CD4-positive, alpha-beta T cell treated with Interleukin-2 at 100 ng/mL for 4 hours (primary cell): ENCODE data around the gene LARP1.
"Not testable (repeated sequence)": the region's sequence is repeated elsewhere in the genome, so short reads cannot be mapped to it uniquely, and the experiment has no call there.

Source experiments
- DNase-seq: peaks from one replicate; pipeline ENCODE4 v3.0.0-alpha.2; 2020; ENCODE audit warnings: low spot score

LARP1 gene

DNA sequence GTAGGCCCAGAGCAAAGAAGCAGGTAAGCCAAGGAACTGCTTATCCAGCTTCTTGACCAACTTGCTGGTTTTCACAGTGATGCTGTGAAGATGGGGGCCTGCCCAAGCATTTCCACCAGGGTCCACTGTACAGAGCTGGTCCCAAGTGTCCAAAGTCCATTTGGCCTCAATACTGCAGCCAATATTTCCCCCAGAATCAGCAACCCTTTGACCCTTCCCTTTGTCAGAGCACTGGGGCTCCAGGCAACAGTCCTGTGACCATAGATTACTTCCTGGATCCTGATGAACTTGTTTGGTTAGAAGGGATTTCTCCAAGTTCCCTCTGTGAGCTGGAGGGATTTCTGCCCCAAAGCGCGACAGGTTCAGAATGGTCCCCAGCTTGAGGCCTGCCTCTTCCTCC is 68.9 kb downstream of the LARP1 start:
- DNase-seq: no peak

DNA sequence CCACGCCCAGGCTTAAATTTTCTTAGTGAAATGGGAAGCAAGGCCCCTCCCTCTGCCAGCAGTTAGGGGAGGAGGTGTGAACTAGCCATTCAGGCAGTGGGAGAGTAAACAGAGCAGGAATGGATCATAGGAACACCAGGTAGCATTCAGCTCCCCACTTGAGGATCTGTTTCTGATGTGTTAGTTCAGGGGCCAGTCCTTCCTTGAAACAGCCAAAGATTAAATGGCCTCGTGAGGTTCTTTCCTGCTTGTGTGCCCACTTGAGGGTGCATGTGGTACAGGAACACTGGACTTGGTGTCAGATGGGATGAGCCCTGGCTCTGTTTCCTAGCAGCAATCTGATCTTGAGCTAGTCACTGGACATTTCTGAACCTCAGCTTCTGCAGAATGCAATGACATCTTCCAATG is 74.0 kb downstream of the LARP1 start:
- DNase-seq: no peak

DNA sequence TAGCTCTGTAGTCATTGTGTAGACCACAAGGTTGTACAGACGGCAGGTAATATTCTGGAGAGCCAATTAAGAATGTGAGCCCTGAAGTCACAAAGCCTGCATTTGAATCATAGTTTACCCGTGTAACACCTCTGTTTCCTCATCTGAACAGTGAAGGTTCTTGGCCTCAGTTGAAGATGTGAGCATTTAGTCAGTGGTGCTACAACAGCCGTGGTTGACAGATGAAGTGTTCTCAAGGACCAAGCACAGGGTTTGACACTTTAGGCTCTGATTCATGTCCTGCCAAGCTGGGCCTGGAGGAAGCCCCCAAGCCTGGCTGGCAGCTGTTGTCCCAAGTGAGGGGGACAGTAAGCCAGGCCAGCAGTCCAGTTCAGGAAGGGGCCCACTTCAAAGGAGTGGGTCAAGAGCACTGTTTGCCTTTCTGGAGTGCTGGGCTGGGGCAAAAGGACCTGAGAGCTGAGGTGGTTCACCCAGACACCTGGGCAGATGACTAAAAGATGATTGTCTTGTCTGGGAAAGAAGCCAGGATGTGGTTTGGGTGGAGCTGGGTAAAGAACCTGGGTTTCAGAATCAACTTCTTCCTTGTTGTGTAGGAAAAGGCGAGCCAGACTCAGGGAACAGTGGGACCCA is 74.5 kb downstream of the LARP1 start:
- DNase-seq: peak; percentile 64

DNA sequence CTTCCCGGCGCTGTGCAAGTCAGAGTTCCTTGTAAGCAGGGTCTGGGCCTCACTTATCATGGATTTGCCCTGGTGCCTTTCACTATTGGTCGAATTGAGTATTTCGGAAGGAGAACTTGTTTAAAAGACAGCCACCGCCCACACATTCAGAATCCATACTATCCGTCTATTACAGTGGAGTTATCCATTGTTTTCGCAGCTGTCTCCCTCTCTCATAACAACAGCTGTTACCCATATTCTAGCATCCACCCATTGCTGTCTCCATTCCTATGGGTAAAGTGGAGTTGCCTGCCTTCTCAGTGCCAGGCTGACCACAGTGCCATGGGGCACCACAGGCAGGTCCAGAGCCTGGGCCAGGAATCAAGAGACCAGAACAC is 75.0 kb downstream of the LARP1 start:
- no peak for DNase-seq

DNA sequence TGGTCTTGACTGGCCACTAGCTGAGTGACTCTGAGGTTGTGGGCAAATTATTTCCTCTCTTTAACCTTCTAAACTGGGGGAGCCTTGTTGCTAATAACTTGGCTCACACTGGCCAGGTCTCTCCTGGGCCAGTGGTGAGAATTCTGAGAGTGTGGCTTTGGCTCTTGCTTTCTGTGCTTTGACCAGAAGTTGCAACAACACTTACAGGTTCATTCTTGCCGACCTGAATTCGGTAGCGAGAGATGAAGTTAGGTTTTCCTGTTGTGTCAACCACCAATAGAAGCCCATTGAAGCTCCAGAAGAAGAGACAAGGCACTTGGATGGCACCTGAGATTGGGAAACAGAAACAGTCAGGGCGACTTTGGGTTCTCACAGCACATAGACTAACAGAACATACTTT is 75.4 kb downstream of the LARP1 start:
- no peak for DNase-seq

DNA sequence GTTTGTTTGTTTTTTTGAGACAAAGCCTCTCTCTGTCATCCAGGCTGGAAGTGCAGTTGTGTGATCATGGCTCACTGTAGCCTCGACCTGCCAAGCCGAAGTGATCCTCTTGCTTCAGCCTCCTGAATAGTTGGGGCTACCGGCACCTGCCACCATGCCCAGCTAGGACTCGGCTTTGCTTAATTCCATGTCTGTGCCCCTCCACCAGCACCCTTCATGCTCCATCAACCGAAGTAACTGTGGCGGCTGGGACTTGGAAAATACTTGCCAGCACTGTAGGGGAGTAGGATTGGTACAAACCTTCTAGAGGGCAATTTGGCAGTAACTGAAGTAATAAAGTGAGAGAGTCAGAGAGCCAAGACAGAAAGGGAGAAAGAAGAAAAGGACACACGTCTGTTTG is 76.3 kb downstream of the LARP1 start:
- DNase-seq: no peak

DNA sequence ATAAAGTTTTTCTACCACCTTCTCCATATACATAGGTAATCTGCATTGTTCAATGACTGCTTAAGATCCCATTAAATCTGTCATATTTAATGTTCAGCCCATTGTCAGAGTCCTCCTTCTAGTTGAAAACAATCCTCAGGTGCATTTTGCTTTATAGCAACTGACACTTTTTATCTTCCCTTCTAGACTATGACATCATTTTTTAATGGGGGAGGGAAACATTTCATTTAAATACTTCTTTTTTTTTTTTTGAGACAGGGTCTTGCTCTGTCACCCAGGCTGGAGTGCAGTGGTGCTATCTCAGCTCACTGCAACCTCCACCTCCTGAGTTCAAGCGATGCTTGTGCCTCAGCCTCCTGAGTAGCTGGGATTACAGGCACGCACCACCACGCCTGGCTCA is 77.6 kb downstream of the LARP1 start:
- DNase-seq: not testable (repeated sequence)

DNA sequence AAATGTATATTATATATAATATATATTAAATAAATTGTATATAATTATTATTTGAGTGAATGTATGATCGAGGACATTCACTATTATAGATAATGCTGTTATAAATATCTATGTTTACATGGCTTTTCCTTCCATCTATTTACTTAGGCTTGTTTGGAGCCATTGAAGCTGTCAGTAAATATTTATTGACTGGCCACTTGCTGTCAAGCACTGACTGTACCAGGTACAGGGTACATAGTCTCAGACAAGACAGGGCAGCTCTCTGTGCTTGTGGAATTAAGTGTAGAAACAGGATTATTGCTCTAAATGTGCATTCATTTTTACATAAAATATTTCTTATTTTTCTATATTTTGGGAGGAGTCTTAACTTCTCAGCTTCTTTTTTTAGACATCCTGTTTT is 78.9 kb downstream of the LARP1 start:
- no peak for DNase-seq

DNA sequence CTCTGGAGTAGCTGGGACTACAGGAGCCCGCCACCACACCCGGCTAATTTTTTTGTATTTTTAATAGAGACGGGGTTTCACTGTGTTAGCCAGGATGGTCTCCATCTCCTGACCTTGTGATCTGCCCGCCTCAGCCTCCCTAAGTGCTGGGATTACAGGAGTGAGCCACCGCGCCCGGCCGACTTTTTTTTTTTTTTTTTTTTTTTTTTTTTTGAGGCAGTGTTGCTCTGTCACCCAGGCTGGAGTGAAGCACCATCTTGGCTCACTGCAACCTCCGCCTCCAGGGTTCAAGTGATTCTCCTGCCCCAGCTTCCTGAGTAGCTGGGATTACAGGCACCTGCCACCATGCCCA is 80.5 kb downstream of the LARP1 start:
- not testable (repeated sequence) for DNase-seq

DNA sequence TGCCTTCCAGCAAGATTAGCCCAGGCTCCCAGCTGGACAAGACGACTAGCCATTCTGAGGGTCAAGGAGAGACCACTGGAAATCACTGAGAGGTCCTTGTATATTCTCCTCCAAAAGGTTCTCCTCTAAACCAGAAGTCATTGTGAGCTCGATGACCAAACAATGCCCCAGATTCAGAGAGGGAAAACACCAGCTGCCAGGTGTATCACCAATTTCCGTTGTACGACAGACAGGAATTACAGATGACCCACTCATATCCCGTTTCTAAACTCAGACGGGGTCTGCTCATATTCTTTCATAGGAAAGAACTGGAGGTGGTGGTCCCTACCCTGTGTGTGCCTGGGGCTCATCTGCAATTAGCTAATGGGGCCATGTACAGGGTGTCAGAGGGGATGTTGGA is 81.0 kb downstream of the LARP1 start:
- no peak for DNase-seq

DNA sequence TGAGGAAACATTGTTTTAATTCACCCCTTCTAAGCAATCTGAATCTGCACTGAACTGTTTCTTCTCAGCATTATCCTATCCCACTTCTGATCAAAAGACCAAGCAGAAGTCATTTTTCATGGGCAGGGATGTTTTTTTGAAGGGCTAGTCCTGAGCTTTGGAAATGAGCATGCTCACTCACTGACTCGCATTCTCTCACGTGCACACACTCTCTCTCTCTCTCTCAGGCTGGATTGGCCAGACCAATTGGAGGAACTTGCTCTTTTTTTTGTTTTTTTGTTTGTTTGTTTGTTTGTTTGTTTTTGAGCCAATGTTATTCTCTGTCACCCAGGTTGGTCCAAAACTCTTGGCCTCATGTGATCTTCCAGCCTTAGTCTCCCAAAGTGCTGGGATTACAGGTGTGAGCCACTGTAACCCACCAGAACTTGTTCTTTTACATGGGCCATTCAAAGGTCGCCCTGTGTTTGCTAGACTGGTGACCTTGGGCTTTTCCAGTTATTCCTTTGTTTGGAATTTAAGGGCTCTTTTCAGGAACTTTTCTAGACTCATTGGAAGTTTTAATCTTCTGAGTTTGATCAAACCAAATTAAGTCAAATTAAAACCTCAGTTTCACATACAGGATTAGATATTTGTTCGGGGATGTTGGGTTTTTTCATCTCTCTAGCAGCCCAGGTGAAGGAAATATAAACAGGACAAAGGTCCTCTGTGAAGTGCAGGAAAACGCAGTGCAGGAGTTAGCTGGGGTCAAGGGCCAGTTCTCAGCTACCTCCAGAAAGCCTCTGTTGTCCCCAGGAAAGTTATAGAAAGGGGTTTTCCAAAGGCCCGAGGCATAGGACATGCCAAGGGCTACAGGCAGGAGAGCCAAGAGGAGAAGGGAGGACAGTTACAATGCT is 82.1 kb downstream of the LARP1 start:
- no peak for DNase-seq

DNA sequence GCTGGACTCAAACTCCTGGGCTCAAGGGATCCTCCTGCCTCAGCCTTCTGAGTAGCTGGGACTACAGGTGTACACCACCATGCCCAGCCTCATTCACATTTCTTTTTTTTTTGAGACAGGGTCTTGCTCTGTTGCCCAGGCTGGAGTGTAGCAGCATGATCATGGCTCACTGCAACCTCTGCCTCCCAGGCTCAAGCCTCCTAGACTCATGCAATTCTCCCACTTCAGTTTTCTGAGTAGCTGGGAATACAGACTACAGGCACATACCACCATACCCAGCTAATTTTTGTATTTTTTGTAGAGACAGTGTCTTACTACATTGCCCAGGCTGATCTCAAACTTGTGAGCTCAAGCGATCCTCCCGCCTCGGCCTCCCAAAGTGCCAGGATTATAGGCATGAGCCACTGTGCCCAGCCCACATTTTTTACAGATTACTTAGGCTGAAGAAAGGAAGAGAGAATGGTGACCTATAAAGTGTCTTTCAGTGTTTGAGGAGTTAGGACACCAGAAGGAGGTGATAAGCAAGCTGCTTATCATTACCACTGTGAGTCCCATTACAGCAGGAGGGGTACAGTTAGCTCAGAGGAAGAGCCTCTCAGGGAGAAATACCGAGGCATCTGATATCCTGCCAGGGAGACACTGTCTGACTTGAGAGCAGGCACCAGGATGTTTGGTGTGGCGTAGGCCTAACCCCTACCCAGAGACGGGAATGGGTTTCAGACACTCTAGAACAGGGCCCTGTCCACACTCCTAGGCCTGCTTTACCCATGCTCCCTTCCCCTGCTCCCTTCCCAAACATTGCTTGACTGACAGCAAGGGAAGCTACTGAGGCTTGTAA is 85.5 kb downstream of the LARP1 start:
- DNase-seq: no peak

DNA sequence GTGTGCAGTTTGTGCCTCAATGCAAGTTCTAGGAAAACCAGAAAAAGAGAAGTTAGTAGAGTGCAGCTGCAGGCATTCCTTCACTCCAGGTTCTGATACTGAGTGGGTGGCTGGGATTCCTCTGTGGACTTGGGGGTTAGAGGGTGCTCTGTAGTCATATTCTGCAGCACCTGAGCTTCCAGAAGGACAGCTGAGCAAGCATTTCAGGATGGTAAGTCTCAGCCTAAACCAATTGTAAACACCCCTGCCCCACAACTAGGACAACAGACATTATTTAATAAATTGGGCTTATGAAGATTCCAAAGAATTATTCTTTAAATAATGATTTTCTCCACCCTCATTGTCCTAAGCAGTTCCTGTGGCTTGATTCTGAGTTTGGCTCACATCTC is 86.1 kb downstream of the LARP1 start:
- no peak for DNase-seq

DNA sequence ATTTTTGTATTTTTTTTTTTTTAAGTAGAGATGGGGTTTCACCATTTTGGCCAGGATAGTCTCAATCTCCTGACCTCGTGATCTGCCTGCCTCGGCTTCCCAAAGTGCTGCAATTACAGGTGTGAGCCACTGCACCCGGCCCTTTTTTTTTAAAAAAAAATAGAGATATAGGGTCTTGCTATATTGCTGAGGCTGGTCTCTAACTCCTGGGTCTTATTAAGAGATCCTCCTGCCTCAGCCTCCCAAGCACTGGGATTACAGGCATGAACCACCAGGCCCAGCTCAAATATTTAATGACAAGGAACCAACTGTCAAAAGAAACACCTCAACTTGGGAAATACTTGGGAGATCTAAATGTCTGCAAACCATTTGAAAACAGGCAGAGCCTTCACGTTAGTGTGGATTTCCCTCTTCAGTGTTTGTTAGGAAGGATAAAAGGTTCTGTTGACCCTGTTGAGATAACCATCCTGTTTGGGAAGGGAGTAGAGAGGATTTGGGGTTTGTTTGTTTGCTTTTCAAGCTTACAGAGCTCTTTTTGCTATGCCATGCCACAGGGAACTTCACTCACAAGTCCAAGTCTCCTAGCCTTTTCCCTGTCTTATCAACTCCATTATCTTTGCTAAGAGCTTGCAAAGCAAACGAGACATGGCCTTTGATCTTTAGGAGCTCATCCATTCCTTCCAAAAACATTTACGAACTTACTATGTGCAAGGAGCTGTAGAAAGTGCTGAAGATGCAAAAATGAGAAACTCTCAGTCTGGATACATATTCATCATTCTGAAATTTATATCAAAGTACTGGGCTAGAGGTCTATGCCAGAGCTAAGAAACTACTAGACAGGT is 87.7 kb downstream of the LARP1 start:
- DNase-seq: no peak

DNA sequence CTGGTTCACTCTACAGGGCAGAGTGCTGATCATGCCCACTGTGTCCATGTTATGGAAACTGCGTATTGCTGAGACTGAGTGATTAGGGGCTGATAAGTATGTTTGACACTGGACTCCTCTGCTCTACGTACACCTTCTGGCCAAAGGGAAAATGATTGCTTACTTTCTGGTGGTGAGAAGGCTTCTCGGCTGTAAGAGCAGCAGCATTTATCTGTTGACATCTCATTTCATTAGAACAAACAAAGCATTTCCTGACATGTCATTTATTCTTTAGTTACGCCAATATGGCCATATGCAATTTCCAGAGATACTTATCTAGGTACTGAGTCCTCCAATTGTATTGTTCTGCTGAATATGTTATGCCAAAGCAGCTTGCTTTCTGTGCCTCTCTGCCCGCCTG is 89.6 kb downstream of the LARP1 start:
- no peak for DNase-seq

DNA sequence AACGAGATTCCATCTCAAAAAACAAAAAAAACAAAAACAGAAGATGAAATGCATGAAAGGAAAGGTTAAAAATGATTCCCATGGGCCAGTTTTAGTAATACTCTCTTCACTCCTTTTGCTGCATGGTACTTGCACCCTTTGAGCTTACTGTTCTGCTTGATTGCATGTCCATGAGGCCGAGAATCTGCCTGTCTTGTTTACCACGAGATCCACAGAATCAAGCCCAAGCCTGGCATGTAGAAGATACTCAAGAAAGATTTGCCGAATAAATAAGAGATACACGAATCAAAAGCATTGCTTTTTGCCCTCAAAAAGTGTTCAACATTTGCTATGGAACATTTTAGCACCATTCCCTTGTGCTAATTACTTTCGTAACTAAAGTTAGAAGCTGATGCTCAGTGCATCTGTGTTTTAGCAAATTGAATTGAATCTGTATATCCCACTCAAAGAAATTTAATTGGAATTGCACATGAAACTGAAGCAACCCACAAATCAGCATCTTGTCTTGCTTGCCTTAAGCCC is 94.1 kb downstream of the LARP1 start:
- no peak for DNase-seq

DNA sequence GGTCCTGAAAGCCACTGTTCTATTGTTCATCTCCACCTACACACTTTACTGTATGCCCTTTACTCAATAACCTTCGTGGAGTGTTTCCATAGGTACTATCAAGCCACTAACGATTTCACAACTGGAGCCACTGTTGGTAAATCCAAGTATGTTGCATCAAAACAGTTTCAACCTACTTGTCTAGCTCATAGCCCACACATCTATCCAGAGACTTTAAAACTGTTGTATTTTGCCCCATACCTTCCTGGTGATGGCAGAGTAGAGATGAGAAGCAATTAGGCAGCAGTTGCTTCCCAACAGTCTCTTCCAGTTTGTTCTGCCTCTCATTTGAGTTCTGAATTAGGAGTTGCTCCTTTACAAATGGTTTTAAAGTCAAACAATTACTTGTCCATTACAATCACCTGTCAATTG is 94.6 kb downstream of the LARP1 start:
- no peak for DNase-seq

DNA sequence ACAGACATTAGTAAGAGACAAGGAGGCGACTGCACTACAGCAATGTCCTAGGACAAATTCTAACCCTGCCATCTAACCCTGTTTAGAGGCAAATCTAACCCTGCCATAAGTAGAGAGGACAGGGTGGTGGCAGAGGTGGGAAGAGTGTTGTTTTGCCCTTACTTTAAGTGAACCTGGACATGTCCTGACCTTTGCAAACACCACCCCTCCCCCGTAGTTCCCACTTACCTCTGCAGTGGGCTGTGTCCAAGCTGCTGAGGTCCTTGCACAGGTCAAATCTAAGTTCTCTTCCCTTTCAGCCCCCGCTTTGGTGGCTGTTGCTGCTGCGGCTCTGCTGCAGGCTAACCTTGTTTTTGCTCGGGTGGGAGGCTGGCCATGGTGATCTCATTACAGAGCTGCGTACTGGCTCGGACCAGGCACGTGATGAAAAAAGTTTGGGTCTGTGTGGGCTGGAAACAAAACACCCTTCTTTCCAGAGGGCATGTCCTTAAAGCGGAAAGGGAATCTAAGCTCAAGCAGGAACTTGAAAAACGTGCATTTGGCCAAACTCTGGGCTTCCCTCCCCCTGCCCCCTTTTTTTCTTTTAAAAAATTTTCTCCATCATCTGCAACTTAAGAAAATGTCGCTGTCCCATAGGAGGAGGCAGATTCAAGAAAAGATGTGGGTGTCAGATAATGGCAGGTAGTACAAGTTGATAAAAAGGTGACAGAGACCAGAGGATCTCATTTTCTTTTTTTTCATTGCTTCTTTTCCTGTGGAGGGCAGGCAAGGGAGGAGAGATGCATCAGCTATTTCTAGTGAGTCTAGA is 95.3 kb downstream of the LARP1 start, which contains the start of gene FAXDC2:
Gene FAXDC2, minus strand, starts transcription at position 349 of the 808 bp plus-strand sequence. CDS start 12,425 bp downstream, outside the sequence.
- DNase-seq: no peak

DNA sequence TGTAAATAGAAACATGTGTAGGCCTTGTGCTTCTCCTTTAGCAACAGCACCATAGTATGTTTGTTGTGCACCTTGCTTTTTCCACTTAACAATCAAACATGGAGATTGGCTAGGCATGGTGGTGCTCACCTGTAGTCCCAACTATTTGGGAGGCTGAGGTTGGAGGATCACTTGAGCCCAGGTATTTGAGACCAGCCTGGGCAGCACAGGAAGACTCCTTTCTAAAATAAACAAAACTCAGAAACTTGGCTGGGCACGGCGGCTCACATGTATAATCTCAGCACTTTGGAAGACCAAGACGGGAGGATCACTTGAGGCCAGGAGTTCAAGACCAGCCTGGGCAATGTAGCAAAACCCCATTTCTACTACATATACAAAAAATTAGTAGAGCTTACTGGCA is 96.2 kb downstream of the LARP1 start:
- DNase-seq: no peak

DNA sequence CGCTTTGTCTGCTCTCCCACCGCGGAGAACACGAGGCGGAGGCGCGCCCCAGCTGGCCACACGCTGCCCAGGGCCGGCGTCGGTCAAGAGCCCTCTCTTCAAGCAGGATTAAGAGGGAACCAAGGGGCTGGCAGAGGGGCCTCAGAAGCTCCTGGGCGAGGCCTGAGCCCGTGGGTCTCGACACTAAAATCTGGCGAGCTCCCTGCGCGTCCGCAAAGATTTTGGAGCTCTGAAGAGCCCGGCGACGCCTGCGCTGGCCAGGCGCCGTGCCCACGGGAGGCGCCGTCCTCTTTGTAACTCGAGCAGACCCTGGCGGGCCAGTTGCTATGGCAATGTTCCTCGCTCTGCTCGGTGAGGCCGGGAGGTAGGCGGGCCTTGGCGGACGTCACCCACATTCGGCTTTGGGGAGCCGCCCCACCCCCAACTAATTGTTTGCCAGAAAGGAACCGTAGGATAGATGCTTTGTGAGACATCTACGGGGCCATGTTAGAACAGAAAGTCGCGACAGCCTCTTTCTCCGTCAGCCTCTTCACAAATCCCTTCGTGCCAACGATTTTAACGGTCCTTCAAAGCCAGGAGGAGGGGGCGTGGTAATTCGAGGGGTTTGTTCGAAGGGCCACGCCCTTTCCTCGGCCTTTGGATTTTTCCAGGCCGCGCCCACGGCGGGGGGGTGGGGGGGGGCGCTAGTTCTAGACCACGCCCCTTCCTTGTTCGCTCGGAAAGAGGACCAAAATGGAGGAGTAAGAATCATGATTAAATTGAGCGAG is 102.5 kb downstream of the LARP1 start:
- DNase-seq: peak; percentile 92
